ENCODE data around the gene GNPTG. TPM values are rescaled to one million over a fixed set of nuclear protein-coding genes. Genes with fewer than 3 reads are reported as not detected.

GNPTG gene
- total and polyA plus RNA-seq, 2 of the 13 experiments (the other 11 are each of a cell fraction or from before 2014, with no cell fraction given), result 22.7 to 71.1 TPM

DNA sequence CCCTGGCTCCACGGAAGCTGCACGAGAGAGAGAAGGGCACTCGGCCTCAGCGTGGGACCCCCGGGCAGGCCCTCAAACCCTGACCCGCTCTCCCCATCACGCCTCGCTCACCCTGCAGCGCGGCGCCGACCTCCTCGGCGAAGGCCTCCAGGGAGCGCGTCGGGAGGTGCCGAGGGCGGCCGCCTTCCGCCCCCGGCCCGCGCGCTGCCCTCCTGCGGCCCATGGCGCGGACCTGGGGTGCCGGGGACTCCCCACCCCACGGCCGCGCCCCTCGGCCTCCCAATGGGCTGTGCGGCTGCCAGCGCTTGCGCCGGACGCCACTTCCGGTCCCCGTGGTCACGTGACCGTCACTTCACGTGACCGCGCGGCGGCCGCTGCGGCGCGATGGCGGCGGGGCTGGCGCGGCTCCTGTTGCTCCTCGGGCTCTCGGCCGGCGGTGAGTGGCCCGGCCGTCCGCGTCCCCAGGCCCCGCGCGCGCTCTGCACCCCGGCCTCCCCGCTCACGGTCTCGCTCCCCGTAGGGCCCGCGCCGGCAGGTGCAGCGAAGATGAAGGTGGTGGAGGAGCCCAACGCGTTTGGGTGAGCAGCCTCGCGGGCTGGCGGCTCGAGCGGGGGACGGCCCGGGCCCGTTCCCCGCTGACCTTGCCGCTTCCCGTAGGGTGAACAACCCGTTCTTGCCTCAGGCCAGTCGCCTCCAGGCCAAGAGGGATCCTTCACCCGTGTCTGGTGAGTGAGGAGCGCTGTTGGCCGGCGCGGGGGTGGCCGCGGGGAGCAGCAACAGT, at the start of gene GNPTG, which contains the start of gene TSR3 (continued):
- TF ChIP-seq, protein P1, sequence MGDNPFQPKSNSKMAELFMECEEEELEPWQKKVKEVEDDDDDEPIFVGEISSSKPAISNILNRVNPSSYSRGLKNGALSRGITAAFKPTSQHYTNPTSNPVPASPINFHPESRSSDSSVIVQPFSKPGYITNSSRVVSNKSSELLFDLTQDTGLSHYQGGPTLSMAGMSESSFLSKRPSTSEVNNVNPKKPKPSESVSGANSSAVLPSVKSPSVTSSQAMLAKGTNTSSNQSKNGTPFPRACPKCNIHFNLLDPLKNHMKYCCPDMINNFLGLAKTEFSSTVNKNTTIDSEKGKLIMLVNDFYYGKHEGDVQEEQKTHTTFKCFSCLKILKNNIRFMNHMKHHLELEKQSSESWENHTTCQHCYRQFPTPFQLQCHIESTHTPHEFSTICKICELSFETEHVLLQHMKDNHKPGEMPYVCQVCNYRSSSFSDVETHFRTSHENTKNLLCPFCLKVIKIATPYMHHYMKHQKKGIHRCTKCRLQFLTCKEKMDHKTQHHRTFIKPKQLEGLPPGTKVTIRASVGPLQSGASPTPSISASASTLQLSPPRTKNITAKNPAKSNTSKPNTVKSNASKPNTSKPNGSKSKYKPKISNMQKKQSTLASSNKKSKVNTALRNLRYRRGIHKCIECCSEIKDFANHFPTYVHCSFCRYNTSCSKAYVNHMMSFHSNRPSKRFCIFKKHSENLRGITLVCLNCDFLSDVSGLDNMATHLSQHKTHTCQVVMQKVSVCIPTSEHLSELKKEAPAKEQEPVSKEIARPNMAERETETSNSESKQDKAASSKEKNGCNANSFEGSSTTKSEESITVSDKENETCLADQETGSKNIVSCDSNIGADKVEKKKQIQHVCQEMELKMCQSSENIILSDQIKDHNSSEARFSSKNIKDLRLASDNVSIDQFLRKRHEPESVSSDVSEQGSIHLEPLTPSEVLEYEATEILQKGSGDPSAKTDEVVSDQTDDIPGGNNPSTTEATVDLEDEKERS (CRISPR knock-in tag; IDR thresholded peaks at IDR 0.05), result no peak
- TF ChIP-seq ZNF296 (CRISPR knock-in tag; conservative IDR thresholded peaks at IDR 0.05) (no peak), RORA (CRISPR knock-in tag; IDR thresholded peaks at IDR 0.05) (no peak), ZNF234 (CRISPR knock-in tag; conservative IDR thresholded peaks at IDR 0.05) (no peak), KDM5B (CRISPR knock-in tag; IDR thresholded peaks at IDR 0.05; ENCODE audit: borderline replicate concordance) (peak; percentile 57; the same call in 1 of the 2 replicates), MEIS1 (CRISPR knock-in tag; IDR thresholded peaks at IDR 0.05; ENCODE audit: borderline replicate concordance) (peak; percentile 43; the same call in 1 of the 2 replicates), ZNF317 (CRISPR knock-in tag; IDR thresholded peaks at IDR 0.05) (no peak), ZNF839 (CRISPR knock-in tag; IDR thresholded peaks at IDR 0.05; ENCODE audit: borderline replicate concordance) (no peak), ETV6 (CRISPR knock-in tag; conservative IDR thresholded peaks at IDR 0.05) (no peak; the same call in 1 of the 2 replicates), IKZF4 (CRISPR knock-in tag; IDR thresholded peaks at IDR 0.05; ENCODE audit: borderline replicate concordance, low read depth, not compliant biosample characterization) (no peak), ZFAT (CRISPR knock-in tag; conservative IDR thresholded peaks at IDR 0.05) (no peak; the same call in 1 of the 2 replicates)
- TF ChIP-seq, protein P2, sequence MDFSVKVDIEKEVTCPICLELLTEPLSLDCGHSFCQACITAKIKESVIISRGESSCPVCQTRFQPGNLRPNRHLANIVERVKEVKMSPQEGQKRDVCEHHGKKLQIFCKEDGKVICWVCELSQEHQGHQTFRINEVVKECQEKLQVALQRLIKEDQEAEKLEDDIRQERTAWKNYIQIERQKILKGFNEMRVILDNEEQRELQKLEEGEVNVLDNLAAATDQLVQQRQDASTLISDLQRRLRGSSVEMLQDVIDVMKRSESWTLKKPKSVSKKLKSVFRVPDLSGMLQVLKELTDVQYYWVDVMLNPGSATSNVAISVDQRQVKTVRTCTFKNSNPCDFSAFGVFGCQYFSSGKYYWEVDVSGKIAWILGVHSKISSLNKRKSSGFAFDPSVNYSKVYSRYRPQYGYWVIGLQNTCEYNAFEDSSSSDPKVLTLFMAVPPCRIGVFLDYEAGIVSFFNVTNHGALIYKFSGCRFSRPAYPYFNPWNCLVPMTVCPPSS (IDR thresholded peaks at IDR 0.05), result no peak
- TF ChIP-seq, protein P3, sequence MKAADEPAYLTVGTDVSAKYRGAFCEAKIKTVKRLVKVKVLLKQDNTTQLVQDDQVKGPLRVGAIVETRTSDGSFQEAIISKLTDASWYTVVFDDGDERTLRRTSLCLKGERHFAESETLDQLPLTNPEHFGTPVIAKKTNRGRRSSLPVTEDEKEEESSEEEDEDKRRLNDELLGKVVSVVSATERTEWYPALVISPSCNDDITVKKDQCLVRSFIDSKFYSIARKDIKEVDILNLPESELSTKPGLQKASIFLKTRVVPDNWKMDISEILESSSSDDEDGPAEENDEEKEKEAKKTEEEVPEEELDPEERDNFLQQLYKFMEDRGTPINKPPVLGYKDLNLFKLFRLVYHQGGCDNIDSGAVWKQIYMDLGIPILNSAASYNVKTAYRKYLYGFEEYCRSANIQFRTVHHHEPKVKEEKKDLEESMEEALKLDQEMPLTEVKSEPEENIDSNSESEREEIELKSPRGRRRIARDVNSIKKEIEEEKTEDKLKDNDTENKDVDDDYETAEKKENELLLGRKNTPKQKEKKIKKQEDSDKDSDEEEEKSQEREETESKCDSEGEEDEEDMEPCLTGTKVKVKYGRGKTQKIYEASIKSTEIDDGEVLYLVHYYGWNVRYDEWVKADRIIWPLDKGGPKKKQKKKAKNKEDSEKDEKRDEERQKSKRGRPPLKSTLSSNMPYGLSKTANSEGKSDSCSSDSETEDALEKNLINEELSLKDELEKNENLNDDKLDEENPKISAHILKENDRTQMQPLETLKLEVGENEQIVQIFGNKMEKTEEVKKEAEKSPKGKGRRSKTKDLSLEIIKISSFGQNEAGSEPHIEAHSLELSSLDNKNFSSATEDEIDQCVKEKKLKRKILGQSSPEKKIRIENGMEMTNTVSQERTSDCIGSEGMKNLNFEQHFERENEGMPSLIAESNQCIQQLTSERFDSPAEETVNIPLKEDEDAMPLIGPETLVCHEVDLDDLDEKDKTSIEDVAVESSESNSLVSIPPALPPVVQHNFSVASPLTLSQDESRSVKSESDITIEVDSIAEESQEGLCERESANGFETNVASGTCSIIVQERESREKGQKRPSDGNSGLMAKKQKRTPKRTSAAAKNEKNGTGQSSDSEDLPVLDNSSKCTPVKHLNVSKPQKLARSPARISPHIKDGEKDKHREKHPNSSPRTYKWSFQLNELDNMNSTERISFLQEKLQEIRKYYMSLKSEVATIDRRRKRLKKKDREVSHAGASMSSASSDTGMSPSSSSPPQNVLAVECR (CRISPR knock-in tag; IDR thresholded peaks at IDR 0.05; ENCODE audit: borderline replicate concordance), result peak; percentile 97
- TF ChIP-seq, protein P4, sequence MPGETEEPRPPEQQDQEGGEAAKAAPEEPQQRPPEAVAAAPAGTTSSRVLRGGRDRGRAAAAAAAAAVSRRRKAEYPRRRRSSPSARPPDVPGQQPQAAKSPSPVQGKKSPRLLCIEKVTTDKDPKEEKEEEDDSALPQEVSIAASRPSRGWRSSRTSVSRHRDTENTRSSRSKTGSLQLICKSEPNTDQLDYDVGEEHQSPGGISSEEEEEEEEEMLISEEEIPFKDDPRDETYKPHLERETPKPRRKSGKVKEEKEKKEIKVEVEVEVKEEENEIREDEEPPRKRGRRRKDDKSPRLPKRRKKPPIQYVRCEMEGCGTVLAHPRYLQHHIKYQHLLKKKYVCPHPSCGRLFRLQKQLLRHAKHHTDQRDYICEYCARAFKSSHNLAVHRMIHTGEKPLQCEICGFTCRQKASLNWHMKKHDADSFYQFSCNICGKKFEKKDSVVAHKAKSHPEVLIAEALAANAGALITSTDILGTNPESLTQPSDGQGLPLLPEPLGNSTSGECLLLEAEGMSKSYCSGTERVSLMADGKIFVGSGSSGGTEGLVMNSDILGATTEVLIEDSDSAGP (CRISPR knock-in tag; IDR thresholded peaks at IDR 0.05; ENCODE audit: borderline replicate concordance), result no peak
